H1 (cell line): Measurements from ENCODE around the gene CSAD. TPM values are rescaled to one million over a fixed set of nuclear protein-coding genes. Genes with fewer than 3 reads are reported as not detected.

Experiments
- CTCF ChIA-PET: fragments of 300-600 bp; sonication (Branson Sonifier 250); formaldehyde crosslinking; loops from one replicate; lab custom pipeline; 2021; ENCODE audit not compliant: partially characterized antibody; lab: Charles Lee
- POLR2A ChIA-PET: fragments of 300-600 bp; sonication (Branson Sonifier 250); formaldehyde crosslinking; loops from one replicate; lab custom pipeline; 2021; ENCODE audit warnings: inconsistent platforms; ENCODE audit not compliant: partially characterized antibody; lab: Charles Lee
- DNase-seq, 2 experiments: peaks; one replicate each; pipeline versions ENCODE4 v3.0.0 to v3.0.0-alpha.2; 2010 to 2022; ENCODE audit warnings: low spot score in 2 of 2, low read depth in 1 of 2, mixed read lengths in 1 of 2
- FAIRE-seq: peaks from 2 replicates; lab custom pipeline; 2011; peaks lifted over from hg19 to GRCh38; lab: Jason Lieb, UNC
- H2AFZ ChIP-seq: 2 replicates; pipeline ENCODE4 v1.8.1; 2012; ENCODE audit warnings: low read length, inconsistent platforms
- H2AK5ac ChIP-seq: 2 replicates; pipeline ENCODE4 v1.6.1; 2013; ENCODE audit warnings: low read depth, low read length
- H2BK120ac ChIP-seq: replicated peaks from 2 replicates; pipeline ENCODE3; 2013; ENCODE audit warnings: low read depth, low read length, inconsistent platforms
- H2BK12ac ChIP-seq: 2 replicates; pipeline ENCODE4 v1.6.1; 2013; ENCODE audit warnings: low read depth, low read length
- H2BK15ac ChIP-seq: 2 replicates; pipeline ENCODE4 v1.6.1; 2013; ENCODE audit warnings: low read length
- H2BK20ac ChIP-seq: 2 replicates; pipeline ENCODE4 v1.6.1; 2013; ENCODE audit warnings: low read length
- H2BK5ac ChIP-seq: 2 replicates; pipeline ENCODE4 v1.6.1; 2013; ENCODE audit warnings: low read depth, low read length
- H3K14ac ChIP-seq: 2 replicates; pipeline ENCODE4 v1.6.1; 2013; ENCODE audit warnings: inconsistent platforms; ENCODE audit not compliant: insufficient read length
- H3K18ac ChIP-seq: 2 replicates; pipeline ENCODE4 v1.6.1; 2013; ENCODE audit warnings: low read length; ENCODE audit errors: extremely low read depth
- H3K23ac ChIP-seq: 2 replicates; pipeline ENCODE4 v1.6.1; 2013; ENCODE audit warnings: inconsistent platforms; ENCODE audit not compliant: insufficient read length
- H3K23me2 ChIP-seq: 2 replicates; pipeline ENCODE4 v1.6.1; 2013; ENCODE audit warnings: low read depth, low read length
- H3K27ac ChIP-seq: 2 replicates; pipeline ENCODE4 v1.6.1; 2011; ENCODE audit warnings: low read depth, low read length, inconsistent platforms
- H3K27me3 ChIP-seq, 4 experiments: replicated peaks in 1 of 4; 1 replicate in 1 of 4; 2 replicates in 3 of 4; pipeline versions ENCODE4 v1.6.1 to v1.8.1; 2011 to 2013; ENCODE audit warnings: low read length in 3 of 4, mild to moderate bottlenecking in 3 of 4, inconsistent platforms in 2 of 4, mixed read lengths in 2 of 4, moderate library complexity in 1 of 4; ENCODE audit not compliant: control insufficient read depth in 3 of 4, insufficient read depth in 3 of 4; ENCODE audit errors: extremely low read depth in 1 of 4
- H3K36me3 ChIP-seq, 4 experiments: 2 replicates each; pipeline versions ENCODE4 v1.6.1 to v1.8.1; 2011 to 2013; ENCODE audit warnings: mild to moderate bottlenecking in 4 of 4, low read length in 3 of 4, moderate library complexity in 2 of 4, control low read depth in 1 of 4, inconsistent platforms in 1 of 4; ENCODE audit not compliant: insufficient read depth in 4 of 4, control insufficient read depth in 2 of 4
- H3K4ac ChIP-seq: replicated peaks from 2 replicates; pipeline ENCODE3; 2013; ENCODE audit warnings: low read length, low read depth, mixed read lengths, inconsistent platforms; ENCODE audit not compliant: insufficient read length
- H3K4me1 ChIP-seq, 4 experiments: replicated peaks in 1 of 4; 1 replicate in 1 of 4; 2 replicates in 3 of 4; pipeline versions ENCODE4 v1.6.1 to v1.8.1; 2011 to 2013; ENCODE audit warnings: low read length in 3 of 4, inconsistent platforms in 2 of 4, mixed read lengths in 1 of 4; ENCODE audit not compliant: insufficient read depth in 4 of 4, control insufficient read depth in 3 of 4
- H3K4me2 ChIP-seq, 2 experiments: 2 replicates each; pipeline versions ENCODE4 v1.6.1 to v1.8.1; 2011 to 2013; ENCODE audit warnings: low read depth in 2 of 2, low read length in 2 of 2, control low read depth in 1 of 2, inconsistent platforms in 1 of 2, mild to moderate bottlenecking in 1 of 2; ENCODE audit not compliant: insufficient read depth in 1 of 2
- H3K4me3 ChIP-seq, 4 experiments: fragments of 200-600, 300-600 bp in 1 of 4; sonication (generic), shearing (Covaris generic), sonication (Bioruptor Twin) in 1 of 4; 2 replicates each; pipeline versions ENCODE4 v1.5.1 to v1.8.1; 2011 to 2016; ENCODE audit warnings: low read length in 4 of 4, low read depth in 3 of 4, control low read depth in 2 of 4, inconsistent platforms in 2 of 4, mild to moderate bottlenecking in 2 of 4, mixed read lengths in 1 of 4, moderate library complexity in 1 of 4; ENCODE audit not compliant: insufficient read depth in 2 of 4; ENCODE audit errors: extremely low read depth in 1 of 4
- H3K56ac ChIP-seq: replicated peaks from 2 replicates; pipeline ENCODE3; 2013; ENCODE audit warnings: low read depth, mild to moderate bottlenecking, mixed read lengths, low read length, inconsistent platforms; ENCODE audit not compliant: insufficient read length
- H3K79me1 ChIP-seq: 2 replicates; pipeline ENCODE4 v1.6.1; 2013; ENCODE audit warnings: low read depth, low read length, control low read depth
- H3K79me2 ChIP-seq, 2 experiments: 2 replicates each; pipeline versions ENCODE4 v1.6.1 to v1.8.1; 2012 to 2013; ENCODE audit warnings: low read length in 2 of 2, mild to moderate bottlenecking in 2 of 2, inconsistent platforms in 1 of 2; ENCODE audit not compliant: insufficient read depth in 2 of 2, control insufficient read depth in 1 of 2
- H3K9ac ChIP-seq, 4 experiments: replicated peaks in 1 of 4; 1 replicate in 1 of 4; 2 replicates in 3 of 4; pipeline versions ENCODE4 v1.6.1 to v1.8.1; 2011 to 2013; ENCODE audit warnings: low read depth in 3 of 4, low read length in 3 of 4, control low read depth in 2 of 4, mild to moderate bottlenecking in 2 of 4, moderate library complexity in 2 of 4, inconsistent platforms in 1 of 4; ENCODE audit errors: extremely low read depth in 1 of 4
- H3K9me3 ChIP-seq, 2 experiments: 2 replicates each; pipeline versions ENCODE4 v1.6.1 to v1.8.1; 2012 to 2013; ENCODE audit warnings: mild to moderate bottlenecking in 2 of 2, moderate library complexity in 2 of 2, control low read depth in 1 of 2, inconsistent platforms in 1 of 2, low read depth in 1 of 2, low read length in 1 of 2, mixed read lengths in 1 of 2; ENCODE audit not compliant: insufficient read depth in 2 of 2
- H4K20me1 ChIP-seq, 2 experiments: replicated peaks in 1 of 2; 2 replicates each; pipeline versions ENCODE3 to v1.8.1; 2011 to 2013; ENCODE audit warnings: inconsistent platforms in 2 of 2, low read length in 2 of 2, mild to moderate bottlenecking in 1 of 2; ENCODE audit not compliant: insufficient read depth in 2 of 2, control insufficient read depth in 1 of 2
- H4K5ac ChIP-seq: 2 replicates; pipeline ENCODE4 v1.6.1; 2013; ENCODE audit warnings: low read length, low read depth, mixed read lengths, inconsistent platforms; ENCODE audit not compliant: insufficient read length
- H4K8ac ChIP-seq: 2 replicates; pipeline ENCODE4 v1.8.0; 2013; ENCODE audit warnings: mild to moderate bottlenecking, moderate library complexity, low read length, inconsistent platforms; ENCODE audit not compliant: insufficient read depth; ENCODE audit errors: extremely low read depth
- H4K91ac ChIP-seq: replicated peaks from 2 replicates; pipeline ENCODE3; 2013; ENCODE audit warnings: low read length, mixed read lengths, inconsistent platforms; ENCODE audit not compliant: insufficient read length
- BACH1 ChIP-seq: IDR thresholded peaks from 2 replicates; pipeline ENCODE4 v1.6.1; 2012; ENCODE audit warnings: low read length, improper control_type of control experiment
- WGBS, 2 experiments: shearing (Covaris generic) in 1 of 2; methylation state at CpG; one replicate each; pipeline versions ENCODE4 v1.1.6 to v1.1.7; 2013 to 2015; ENCODE audit warnings: low lambda C conversion rate in 2 of 2, mixed read lengths in 2 of 2, inconsistent platforms in 1 of 2, low coverage in 1 of 2, missing lambda C conversion rate in 1 of 2; ENCODE audit not compliant: insufficient replicate concordance in 2 of 2, insufficient coverage in 1 of 2, insufficient read length in 1 of 2; ENCODE audit errors: extremely low coverage in 1 of 2, missing lambda C conversion rate in 1 of 2; 5-methylcytosine and 5-hydroxymethylcytosine counted together
- polyA plus RNA-seq, 7 experiments: library from polyadenylated mRNA; depleted of rRNA in 3 of 7; stranded (reverse) in 5 of 7; unstranded in 2 of 7; fragments of >200 nt in 5 of 7; fragments of 200-250 nt in 2 of 7; gene quantifications; 1 replicate in 5 of 7; 2 replicates in 1 of 7; 4 replicates in 1 of 7; pipeline versions ENCODE4 v1.2.1 to v1.2.3, GENCODE V29; 2011 to 2013; ENCODE audit warnings: missing spikeins in 2 of 7, mixed read lengths in 2 of 7
- total RNA-seq: library from RNA; stranded (reverse); fragmentation: NEBNext Ultra II Directional; extraction: Animal tissue kit (Norgen Biotek cat#: 25700); gene quantifications from 2 replicates; pipeline ENCODE4 v1.2.1, GENCODE V29; 2021

Gene CSAD
- total and polyA plus RNA-seq, 2 of the 8 experiments (the other 6 are each of a cell fraction or from before 2014, with no cell fraction given) = 8.8 to 11.3 TPM

DNA sequence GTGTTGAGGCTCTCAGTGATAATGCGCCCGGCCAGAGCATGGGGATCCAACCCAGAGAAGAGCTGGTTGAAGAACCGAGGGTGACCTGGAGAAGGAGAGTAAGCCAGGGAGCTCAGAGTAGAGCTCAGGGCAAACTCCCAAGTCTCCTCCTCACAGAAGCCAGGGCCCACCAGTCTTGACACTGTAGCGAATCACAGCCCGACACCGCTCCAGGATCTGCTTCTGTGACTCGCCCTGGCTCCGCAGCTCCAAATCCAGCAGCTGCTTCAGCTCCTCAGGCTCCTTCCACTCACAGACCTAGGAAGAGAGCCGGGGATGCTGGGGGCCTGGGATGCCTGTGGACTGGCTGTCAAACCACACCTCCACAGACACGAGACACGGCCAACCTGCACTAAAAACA, 8.4 kb downstream of the CSAD start:
- peaks cover 14 to 56% (median 44%) of the 10 kb centered on the region in 4 experiments for H3K27me3 ChIP-seq
- H3K27ac ChIP-seq = no peak overlapping the region
- no peak overlapping the region for H4K8ac ChIP-seq
- no peak for FAIRE-seq
- 90% methylated on average over 11 of the region's 11 CpGs; no CpG with 5 or more reads in 1 of the 2 experiments for WGBS, 2 experiments
- H2BK20ac ChIP-seq = no peak overlapping the region
- H3K4ac ChIP-seq = no peak overlapping the region
- H2BK15ac ChIP-seq = no peak overlapping the region
- no peak overlapping the region for H4K91ac ChIP-seq
- H3K4me3 ChIP-seq = no peak overlapping the region
- H3K9me3 ChIP-seq = no peaks in the 10 kb centered on the region
- no peak overlapping the region for H2BK5ac ChIP-seq
- H3K79me2 ChIP-seq = no peaks in the 10 kb centered on the region
- H2BK120ac ChIP-seq = no peak overlapping the region
- no peak overlapping the region for H4K5ac ChIP-seq
- no peak overlapping the region for H3K9ac ChIP-seq
- no peak overlapping the region for H3K18ac ChIP-seq
- no peaks in the 10 kb centered on the region for H3K23me2 ChIP-seq
- peaks cover 1 to 5% (median 4%) of the 10 kb centered on the region in 4 experiments; a peak in 4 of 7 replicates for H3K4me1 ChIP-seq
- no peak overlapping the region for H3K14ac ChIP-seq
- no peak overlapping the region for H2AFZ ChIP-seq
- no peak overlapping the region for H2BK12ac ChIP-seq
- H4K20me1 ChIP-seq = peaks cover 4 to 10% of the 10 kb centered on the region in 2 experiments
- no peak overlapping the region for H3K23ac ChIP-seq
- no peaks in the 10 kb centered on the region for H3K79me1 ChIP-seq
- no peak for DNase-seq
- POLR2A ChIA-PET = interaction anchor here (0.6 to 2.5 kb wide), 4 partner anchors 9 to 95 kb away, joined by 3 to 8 read pairs (median 4); partner anchors contain the start of genes CSAD, ESPL1 and ZNF740
- no peak overlapping the region for H3K4me2 ChIP-seq
- no peak overlapping the region for H2AK5ac ChIP-seq
- CTCF ChIA-PET = interaction anchor here (0.9 to 6.2 kb wide), 11 partner anchors 12 to 116 kb away, joined by 3 to 80 read pairs (median 4); partner anchors contain the start of gene ESPL1
- no peak overlapping the region for H3K56ac ChIP-seq
- H3K36me3 ChIP-seq = no peaks in the 10 kb centered on the region
- no peak for TF ChIP-seq BACH1
